Measurements from ENCODE around the gene MAGI2. TPM values are rescaled to one million over a fixed set of nuclear protein-coding genes. Genes with fewer than 3 reads are reported as not detected.

The MAGI2 gene
- total and polyA plus RNA-seq, 2 of the 13 experiments (the other 11 are each of a cell fraction or from before 2014, with no cell fraction given) = 1.5 to 3.8 TPM

GRCh38 chr7:79453558-79454360 is at the start of gene MAGI2 (continued):
- TF ChIP-seq ATF6 (CRISPR knock-in tag; conservative IDR thresholded peaks at IDR 0.05) = no peak
- no peak for TF ChIP-seq U2AF1 (optimal IDR thresholded peaks at IDR 0.05; ENCODE audit: low read depth, low read length)
- no peak for TF ChIP-seq POLR2AphosphoS5 (IDR thresholded peaks at IDR 0.05; ENCODE audit: low read depth, low read length)

- POLR2A ChIA-PET = no interaction called here
- H3K36me3 ChIP-seq (replicated peaks in 1 of 2; ENCODE audit: control insufficient read depth in 1 of 2, insufficient read depth in 2 of 2, low read length in 2 of 2) = no peaks in the 10 kb centered on the region
- no peaks in the 10 kb centered on the region for H3K9me3 ChIP-seq (ENCODE audit: low read length)
- TF ChIP-seq DMAP1 (CRISPR knock-in tag; IDR thresholded peaks at IDR 0.05) (no peak), MXD3 (CRISPR knock-in tag; IDR thresholded peaks at IDR 0.05) (no peak), ZNF629 (CRISPR knock-in tag; conservative IDR thresholded peaks at IDR 0.05) (no peak), GABPA (IDR thresholded peaks at IDR 0.05; ENCODE audit: low read depth, low read length) (no peak), GABPA (CRISPR knock-in tag; IDR thresholded peaks at IDR 0.05; ENCODE audit: low read depth) (no peak), AHR (CRISPR knock-in tag; IDR thresholded peaks at IDR 0.05) (no peak), AKAP8 (CRISPR knock-in tag; IDR thresholded peaks at IDR 0.05) (no peak), CHD4 (IDR thresholded peaks at IDR 0.05; ENCODE audit: borderline replicate concordance, low read length) (no peak)
- H3K4me1 ChIP-seq (ENCODE audit: insufficient read depth, low read length) = peaks cover 25% of the 10 kb centered on the region
- no peaks in the 10 kb centered on the region for H3K79me2 ChIP-seq (ENCODE audit: insufficient read depth, low read length)
- H3K9ac ChIP-seq (ENCODE audit: insufficient read depth, low read depth, low read length) = no peak overlapping the region
- no peak overlapping the region for H2AFZ ChIP-seq (ENCODE audit: low read length)
- WGBS (ENCODE audit: low lambda C conversion rate) = 93% methylated on average over 1 of the region's 1 CpG
- DNase-seq (ENCODE audit: low spot score) = no peak
- in situ Hi-C loops (cut with HindIII; ENCODE audit: extremely low pct_ligation_motif_present, low pct_unique_long_range_greater_than_20kb) = no loop called here
- no peak for FAIRE-seq
- no TSS peak for BruUV-seq (replicated peaks)
- CTCF ChIA-PET (ENCODE audit: low intra/inter-chr PET ratio, low total read pairs) = no interaction called here
- intact Hi-C loops (cut with micrococcal nuclease; ENCODE audit: unreplicated experiment) = no loop called here
- H3K4me3 ChIP-seq (replicated peaks in 1 of 3; ENCODE audit: insufficient read depth in 1 of 3, low read depth in 2 of 3, low read length in 3 of 3) = no peak overlapping the region
- no peak overlapping the region for H3K4me2 ChIP-seq (ENCODE audit: low read depth, low read length)
- ATAC-seq = no peak
- no peaks in the 10 kb centered on the region for H4K20me1 ChIP-seq (ENCODE audit: insufficient read depth, low read length)
- H3K27ac ChIP-seq (ENCODE audit: extremely low read length, insufficient read depth, low read length) = no peak overlapping the region
- no peaks in the 10 kb centered on the region for H3K27me3 ChIP-seq (ENCODE audit: control insufficient read depth in 1 of 2, insufficient read depth in 2 of 2, low read length in 2 of 2)
These were observed 48.7 kb upstream of the MAGI2 start for GRCh38 chr7:79502151-79502550.
